ENCODE measurements around the gene ST14.

DNA sequence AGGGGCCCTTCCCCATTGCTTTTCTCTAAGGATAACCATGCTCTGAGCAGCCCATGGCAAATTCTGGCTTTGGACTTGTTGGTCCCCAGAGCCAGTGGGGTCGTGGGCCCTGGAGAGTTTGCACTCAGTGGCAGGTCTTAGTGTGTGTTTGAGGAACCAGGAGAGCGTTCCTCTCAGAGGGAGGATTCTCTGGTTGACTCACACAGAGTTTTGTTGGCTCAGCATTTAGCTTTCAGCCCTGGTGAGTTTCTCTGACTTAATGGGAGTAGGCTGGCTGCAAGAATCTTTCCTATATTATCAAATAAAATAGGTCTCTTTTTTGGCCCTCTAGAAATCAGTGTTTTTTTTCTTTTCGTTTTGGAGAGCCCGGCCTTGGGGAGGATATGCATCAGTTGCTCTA is 20.9 kb downstream of the ST14 start:
- TF ChIP-seq CTCF (conservative IDR thresholded peaks at IDR 0.05 in 1 of 2, IDR thresholded peaks at IDR 0.05 in 1 of 2; ENCODE audit: low read depth in 1 of 2, low read length in 2 of 2) (no peak), EZH2 (IDR thresholded peaks at IDR 0.05; ENCODE audit: low read length, missing control alignments) (no peak)

Measured in fibroblast of lung (primary cell).